ENCODE results near the gene CCRL2. TPM values are rescaled to one million over a fixed set of nuclear protein-coding genes. Genes with fewer than 3 reads are reported as not detected.
"Not testable (repeated sequence)": the region's sequence is repeated elsewhere in the genome, so short reads cannot be mapped to it uniquely, and the experiment has no call there.

The CCRL2 gene
- total RNA-seq, 1 donor from 2014 or later = 1.6 TPM

GRCh38 chr3:46429671-46430070, 22.6 kb downstream of the CCRL2 start:
- Mint-ChIP-seq H3K36me3 (ENCODE audit: low read depth) (no peaks in the 10 kb centered on the region), H3K4me3 (ENCODE audit: low read depth) (no peak overlapping the region), H3K4me1 (ENCODE audit: low read depth) (peaks cover 2% of the 10 kb centered on the region), H3K27ac (no peak overlapping the region), H3K27me3 (ENCODE audit: low read depth) (peaks cover 19% of the 10 kb centered on the region), H3K9me3 (peaks cover 11% of the 10 kb centered on the region)
- intact Hi-C loops (cut with micrococcal nuclease) = no loop called here
- no peak for DNase-seq (ENCODE audit: low spot score)

GRCh38 chr3:46430879-46431278, 23.8 kb downstream of the CCRL2 start:
- DNase-seq (ENCODE audit: low spot score); H3K27ac Mint-ChIP-seq; H3K4me3 Mint-ChIP-seq (ENCODE audit: low read depth); intact Hi-C loops (cut with micrococcal nuclease); H3K4me1 Mint-ChIP-seq (ENCODE audit: low read depth); H3K36me3 Mint-ChIP-seq (ENCODE audit: low read depth): not testable (repeated sequence)
- Mint-ChIP-seq H3K27me3 (ENCODE audit: low read depth) (peaks cover 22% of the 10 kb centered on the region), H3K9me3 (peaks cover 11% of the 10 kb centered on the region)

- H3K4me1 Mint-ChIP-seq (ENCODE audit: low read depth); DNase-seq (ENCODE audit: low spot score); H3K4me3 Mint-ChIP-seq (ENCODE audit: low read depth); H3K36me3 Mint-ChIP-seq (ENCODE audit: low read depth); H3K27ac Mint-ChIP-seq; intact Hi-C loops (cut with micrococcal nuclease): not testable (repeated sequence)
- Mint-ChIP-seq H3K27me3 (ENCODE audit: low read depth) (peaks cover 24% of the 10 kb centered on the region), H3K9me3 (peaks cover 11% of the 10 kb centered on the region)
Observed at GRCh38 chr3:46431905-46432304, 24.8 kb downstream of the CCRL2 start.

- DNase-seq (ENCODE audit: low spot score); H3K4me3 Mint-ChIP-seq (ENCODE audit: low read depth); intact Hi-C loops (cut with micrococcal nuclease); H3K27ac Mint-ChIP-seq; H3K36me3 Mint-ChIP-seq (ENCODE audit: low read depth); H3K4me1 Mint-ChIP-seq (ENCODE audit: low read depth): not testable (repeated sequence)
- Mint-ChIP-seq H3K9me3 (peaks cover 11% of the 10 kb centered on the region), H3K27me3 (ENCODE audit: low read depth) (peaks cover 28% of the 10 kb centered on the region)
Observed at GRCh38 chr3:46433118-46433517, 26.1 kb downstream of the CCRL2 start.

- peaks cover 2% of the 10 kb centered on the region for H3K4me1 Mint-ChIP-seq (ENCODE audit: low read depth)
- no peak overlapping the region for H3K27ac Mint-ChIP-seq
- no peak for DNase-seq (ENCODE audit: low spot score)
- intact Hi-C loops (cut with micrococcal nuclease) = no loop called here
- H3K4me3 Mint-ChIP-seq (ENCODE audit: low read depth) = no peak overlapping the region
- H3K9me3 Mint-ChIP-seq = peaks cover 11% of the 10 kb centered on the region
- H3K27me3 Mint-ChIP-seq (ENCODE audit: low read depth) = peaks cover 24% of the 10 kb centered on the region
- H3K36me3 Mint-ChIP-seq (ENCODE audit: low read depth) = no peaks in the 10 kb centered on the region
Observed at GRCh38 chr3:46433841-46434240, 26.8 kb downstream of the CCRL2 start.

- Mint-ChIP-seq H3K27me3 (ENCODE audit: low read depth) (peaks cover 20% of the 10 kb centered on the region), H3K27ac (no peak overlapping the region), H3K36me3 (ENCODE audit: low read depth) (no peaks in the 10 kb centered on the region), H3K9me3 (peaks cover 11% of the 10 kb centered on the region), H3K4me3 (ENCODE audit: low read depth) (no peak overlapping the region), H3K4me1 (ENCODE audit: low read depth) (peaks cover 2% of the 10 kb centered on the region)
- intact Hi-C loops (cut with micrococcal nuclease) = no loop called here
- no peak for DNase-seq (ENCODE audit: low spot score)
Observed at GRCh38 chr3:46435081-46435726, 28.1 kb downstream of the CCRL2 start.

- H3K27me3 Mint-ChIP-seq (ENCODE audit: low read depth) = peaks cover 21% of the 10 kb centered on the region
- H3K9me3 Mint-ChIP-seq = no peaks in the 10 kb centered on the region
- no peak overlapping the region for H3K4me3 Mint-ChIP-seq (ENCODE audit: low read depth)
- no peak for DNase-seq (ENCODE audit: low spot score)
- intact Hi-C loops (cut with micrococcal nuclease) = no loop called here
- H3K36me3 Mint-ChIP-seq (ENCODE audit: low read depth) = no peaks in the 10 kb centered on the region
- H3K4me1 Mint-ChIP-seq (ENCODE audit: low read depth) = peaks cover 18% of the 10 kb centered on the region
- H3K27ac Mint-ChIP-seq = no peak overlapping the region
Observed at GRCh38 chr3:46438831-46439230, 31.8 kb downstream of the CCRL2 start.

GRCh38 chr3:46440531-46441294, 33.7 kb downstream of the CCRL2 start:
- peak; percentile 28 for DNase-seq (ENCODE audit: low spot score)
- H3K9me3 Mint-ChIP-seq = no peaks in the 10 kb centered on the region
- peaks cover 18% of the 10 kb centered on the region for H3K4me1 Mint-ChIP-seq (ENCODE audit: low read depth)
- H3K4me3 Mint-ChIP-seq (ENCODE audit: low read depth) = no peak overlapping the region
- H3K27me3 Mint-ChIP-seq (ENCODE audit: low read depth) = peaks cover 13% of the 10 kb centered on the region
- intact Hi-C loops (cut with micrococcal nuclease) = loop anchor here (2.0 to 5.0 kb wide), 3 partner anchors 68 to 344 kb away; partner anchors contain the start of gene CCR5
- H3K36me3 Mint-ChIP-seq (ENCODE audit: low read depth) = no peaks in the 10 kb centered on the region
- peak overlapping the region; percentile 3 for H3K27ac Mint-ChIP-seq

GRCh38 chr3:46442576-46443530, 35.8 kb downstream of the CCRL2 start:
- DNase-seq (ENCODE audit: low spot score) = peak; percentile 14
- intact Hi-C loops (cut with micrococcal nuclease) = loop anchor here (5.0 kb wide), 2 partner anchors 71 to 151 kb away; partner anchors contain the start of gene CCR5

GRCh38 chr3:46447228-46447985, 40.3 kb downstream of the CCRL2 start:
- H3K4me1 Mint-ChIP-seq (ENCODE audit: low read depth) = no peaks in the 10 kb centered on the region
- no peaks in the 10 kb centered on the region for H3K9me3 Mint-ChIP-seq
- H3K27ac Mint-ChIP-seq = no peak overlapping the region
- no peak overlapping the region for H3K4me3 Mint-ChIP-seq (ENCODE audit: low read depth)
- no peak for DNase-seq (ENCODE audit: low spot score)
- no peaks in the 10 kb centered on the region for H3K36me3 Mint-ChIP-seq (ENCODE audit: low read depth)
- H3K27me3 Mint-ChIP-seq (ENCODE audit: low read depth) = peaks cover 16% of the 10 kb centered on the region
- intact Hi-C loops (cut with micrococcal nuclease) = no loop called here

More at GRCh38 chr3:46442576-46443530, 35.8 kb downstream of the CCRL2 start:
- Mint-ChIP-seq H3K27ac (no peak overlapping the region), H3K36me3 (ENCODE audit: low read depth) (no peaks in the 10 kb centered on the region), H3K4me3 (ENCODE audit: low read depth) (no peak overlapping the region), H3K4me1 (ENCODE audit: low read depth) (peaks cover 18% of the 10 kb centered on the region), H3K9me3 (no peaks in the 10 kb centered on the region), H3K27me3 (ENCODE audit: low read depth) (peaks cover 10% of the 10 kb centered on the region)

- Mint-ChIP-seq H3K27me3 (ENCODE audit: low read depth) (peaks cover 28% of the 10 kb centered on the region), H3K4me3 (ENCODE audit: low read depth) (no peak overlapping the region), H3K36me3 (ENCODE audit: low read depth) (no peaks in the 10 kb centered on the region), H3K4me1 (ENCODE audit: low read depth) (no peaks in the 10 kb centered on the region), H3K27ac (no peak overlapping the region), H3K9me3 (no peaks in the 10 kb centered on the region)
- intact Hi-C loops (cut with micrococcal nuclease) = no loop called here
- no peak for DNase-seq (ENCODE audit: low spot score)
Observed at GRCh38 chr3:46448721-46449120, 41.7 kb downstream of the CCRL2 start.
